IPS-18c (cell line): Measurements from ENCODE around the gene TBC1D12.
"Not testable (repeated sequence)": the region's sequence is repeated elsewhere in the genome, so short reads cannot be mapped to it uniquely, and the experiment has no call there.

ENCODE experiments used
- H3K4me3 ChIP-seq: 2 replicates; pipeline ENCODE4 v1.7.0; 2013; ENCODE audit warnings: low read depth, mild to moderate bottlenecking, low read length, moderate library complexity; ENCODE audit not compliant: insufficient read depth
- H3K9me3 ChIP-seq: one replicate; pipeline ENCODE4 v1.6.1; 2013; ENCODE audit warnings: mild to moderate bottlenecking, low read length, moderate library complexity; ENCODE audit not compliant: control insufficient read depth, insufficient read depth

Gene TBC1D12

GRCh38 chr10:94567714-94568307 lies 165.5 kb downstream of the TBC1D12 start:
- H3K9me3 ChIP-seq, H3K4me3 ChIP-seq: not testable (repeated sequence)

GRCh38 chr10:94571081-94571480 lies 168.7 kb downstream of the TBC1D12 start:
- Histone ChIP-seq H3K9me3 (no peaks in the 10 kb centered on the region), H3K4me3 (no peak overlapping the region)

GRCh38 chr10:94571528-94571927 lies 169.2 kb downstream of the TBC1D12 start:
- H3K9me3 ChIP-seq, result no peaks in the 10 kb centered on the region
- no peak overlapping the region for H3K4me3 ChIP-seq

GRCh38 chr10:94578790-94579189 lies 176.4 kb downstream of the TBC1D12 start:
- H3K4me3 ChIP-seq, result no peak overlapping the region
- no peaks in the 10 kb centered on the region for H3K9me3 ChIP-seq

GRCh38 chr10:94583124-94583523 lies 180.8 kb downstream of the TBC1D12 start:
- Histone ChIP-seq H3K4me3 (no peak overlapping the region), H3K9me3 (no peaks in the 10 kb centered on the region)
